CD4-positive, alpha-beta memory T cell (primary cell): Measurements from ENCODE around the gene NPS. TPM values are rescaled to one million over a fixed set of nuclear protein-coding genes. Genes with fewer than 3 reads are reported as not detected.

Experiments used
- CTCF ChIA-PET: fragments of 350-600 bp; sonication (Branson Sonifier 250); formaldehyde crosslinking; loops from one replicate; lab custom pipeline; 2021; ENCODE audit warnings: inconsistent platforms; ENCODE audit not compliant: partially characterized antibody; lab: Charles Lee
- POLR2A ChIA-PET: fragments of 350-600 bp; sonication (Branson Sonifier 250); formaldehyde crosslinking; loops from one replicate; lab custom pipeline; 2021; ENCODE audit not compliant: partially characterized antibody; lab: Charles Lee
- DNase-seq, 5 donors: peaks; one replicate each; pipeline versions ENCODE4 v3.0.0 to v3.0.0-alpha.2; 2020 to 2022; ENCODE audit warnings: mixed read lengths in 1 of 5
- H3K27ac ChIP-seq: one replicate; pipeline ENCODE4 v1.7.0; 2013; ENCODE audit warnings: low read depth, low read length
- H3K27me3 ChIP-seq: 2 replicates; pipeline ENCODE4 v1.7.0; 2013; ENCODE audit warnings: mild to moderate bottlenecking, low read length, moderate library complexity; ENCODE audit not compliant: insufficient read depth
- H3K36me3 ChIP-seq: 2 replicates; pipeline ENCODE4 v1.7.0; 2013; ENCODE audit warnings: mild to moderate bottlenecking, low read length, moderate library complexity; ENCODE audit not compliant: insufficient read depth
- H3K4me1 ChIP-seq: 2 replicates; pipeline ENCODE4 v1.7.0; 2013; ENCODE audit warnings: mild to moderate bottlenecking, low read length, moderate library complexity; ENCODE audit not compliant: insufficient read depth
- H3K4me3 ChIP-seq, 2 donors: one replicate each; pipeline ENCODE4 v1.7.0; 2013; ENCODE audit warnings: low read length in 2 of 2, mild to moderate bottlenecking in 1 of 2
- H3K9me3 ChIP-seq, 2 donors: one replicate each; pipeline ENCODE4 v1.7.0; 2013; ENCODE audit warnings: low read length in 2 of 2, control low read depth in 1 of 2; ENCODE audit not compliant: control insufficient read depth in 1 of 2
- H3K27ac Mint-ChIP-seq, 7 donors: one replicate each; pipeline ENCODE4 v1.8.0; 2020 to 2021; ENCODE audit warnings: mixed read lengths in 7 of 7, mild to moderate bottlenecking in 6 of 7, inconsistent platforms in 3 of 7, moderate library complexity in 3 of 7
- H3K27me3 Mint-ChIP-seq, 2 donors: one replicate each; pipeline ENCODE4 v1.8.0; 2020 to 2021; ENCODE audit warnings: mixed read lengths in 2 of 2
- H3K36me3 Mint-ChIP-seq, 2 donors: one replicate each; pipeline ENCODE4 v1.8.0; 2020 to 2021; ENCODE audit warnings: mixed read lengths in 2 of 2, inconsistent platforms in 1 of 2, mild to moderate bottlenecking in 1 of 2
- H3K4me1 Mint-ChIP-seq, 4 donors: one replicate each; pipeline ENCODE4 v1.8.0; 2020 to 2021; ENCODE audit warnings: mixed read lengths in 4 of 4, mild to moderate bottlenecking in 1 of 4
- H3K4me3 Mint-ChIP-seq, 8 donors: one replicate each; pipeline ENCODE4 v1.8.0; 2020 to 2021; ENCODE audit warnings: mixed read lengths in 8 of 8, mild to moderate bottlenecking in 7 of 8, moderate library complexity in 6 of 8, inconsistent platforms in 3 of 8
- H3K9me3 Mint-ChIP-seq, 8 donors: one replicate each; pipeline ENCODE4 v1.8.0; 2020 to 2021; ENCODE audit warnings: mixed read lengths in 8 of 8, mild to moderate bottlenecking in 5 of 8, inconsistent platforms in 3 of 8, moderate library complexity in 1 of 8
- intact Hi-C: fragments of 100-400 bp; cut with micrococcal nuclease; formaldehyde crosslinking; loops from one replicate; pipeline ENCODE4 v1.15.1; 2023
- polyA plus RNA-seq, 2 donors: library from polyadenylated mRNA; unstranded; fragments of 300-500 nt; fragmentation: Illumina TruSeq; gene quantifications; one replicate each; pipeline ENCODE4 v1.2.3, GENCODE V29; 2021
- total RNA-seq, 2 experiments: library from RNA; stranded (reverse); gene quantifications; one replicate each; pipeline ENCODE4 v1.2.3, GENCODE V29; 2021

NPS gene
- total and polyA plus RNA-seq, 4 experiments from 2014 or later, result not detected

DNA sequence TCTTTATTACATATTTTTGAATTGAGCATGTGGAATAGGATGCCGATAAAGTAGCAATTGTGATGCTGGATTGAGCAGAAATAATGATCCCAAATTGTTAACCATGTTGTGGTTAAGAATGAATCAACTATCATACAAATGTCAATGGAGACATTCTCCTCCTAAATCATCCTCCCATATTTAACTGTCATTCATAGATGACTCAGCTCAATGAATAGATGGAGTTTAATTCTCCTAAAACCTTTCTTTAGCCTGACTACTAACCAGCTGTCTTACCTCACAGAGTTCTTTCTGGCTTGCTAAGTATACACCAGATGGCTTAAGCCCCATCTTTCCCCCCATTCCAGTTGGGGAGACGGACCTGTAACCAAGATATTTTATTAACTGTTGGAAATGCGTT is 23.4 kb upstream of the NPS start:
- POLR2A ChIA-PET, result no interaction called here
- intact Hi-C loops, result no loop called here
- H3K27ac ChIP-seq, result no peak overlapping the region
- H3K4me1 ChIP-seq, result no peaks in the 10 kb centered on the region
- no peaks in the 10 kb centered on the region for H3K4me1 Mint-ChIP-seq
- no peaks in the 10 kb centered on the region for H3K9me3 ChIP-seq
- no peak overlapping the region for H3K4me3 Mint-ChIP-seq
- no peaks in the 10 kb centered on the region for H3K27me3 Mint-ChIP-seq
- DNase-seq, result no peak
- H3K9me3 Mint-ChIP-seq, result peaks cover 0 to 3% (median 0%) of the 10 kb centered on the region in 8 donors
- CTCF ChIA-PET, result no interaction called here
- no peaks in the 10 kb centered on the region for H3K36me3 ChIP-seq
- H3K36me3 Mint-ChIP-seq, result no peaks in the 10 kb centered on the region
- H3K4me3 ChIP-seq, result no peak overlapping the region
- H3K27me3 ChIP-seq, result no peaks in the 10 kb centered on the region
- H3K27ac Mint-ChIP-seq, result no peak overlapping the region

DNA sequence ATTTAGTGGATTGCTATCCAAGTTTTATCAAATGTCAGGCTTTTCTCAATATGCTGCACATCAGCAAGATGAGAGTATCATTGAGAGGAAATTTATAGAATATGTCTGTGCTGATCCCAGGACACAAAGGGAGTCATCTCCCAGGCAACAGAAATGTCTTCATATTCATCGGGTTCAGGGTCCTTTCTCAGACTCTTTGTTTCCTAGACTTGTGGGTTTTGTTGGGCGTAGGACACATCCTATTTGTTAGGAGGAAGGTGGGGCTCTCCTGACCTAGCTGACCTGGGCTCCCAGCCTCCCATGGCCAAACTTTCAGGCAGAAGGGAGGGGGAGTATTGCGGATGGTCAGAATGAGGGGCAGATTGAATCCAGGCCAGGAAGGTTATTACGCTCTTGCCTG is 22.9 kb upstream of the NPS start:
- ChIA-PET CTCF (no interaction called here), POLR2A (no interaction called here)
- H3K4me3 ChIP-seq, result no peak overlapping the region
- H3K36me3 ChIP-seq, result no peaks in the 10 kb centered on the region
- no peaks in the 10 kb centered on the region for H3K4me1 ChIP-seq
- H3K27me3 ChIP-seq, result no peaks in the 10 kb centered on the region
- no peaks in the 10 kb centered on the region for H3K4me1 Mint-ChIP-seq
- intact Hi-C loops, result no loop called here
- peaks cover 0 to 3% (median 0%) of the 10 kb centered on the region in 8 donors for H3K9me3 Mint-ChIP-seq
- no peak overlapping the region for H3K27ac ChIP-seq
- no peak for DNase-seq
- no peaks in the 10 kb centered on the region for H3K9me3 ChIP-seq
- H3K36me3 Mint-ChIP-seq, result no peaks in the 10 kb centered on the region
- no peak overlapping the region for H3K27ac Mint-ChIP-seq
- no peaks in the 10 kb centered on the region for H3K27me3 Mint-ChIP-seq
- H3K4me3 Mint-ChIP-seq, result no peak overlapping the region

DNA sequence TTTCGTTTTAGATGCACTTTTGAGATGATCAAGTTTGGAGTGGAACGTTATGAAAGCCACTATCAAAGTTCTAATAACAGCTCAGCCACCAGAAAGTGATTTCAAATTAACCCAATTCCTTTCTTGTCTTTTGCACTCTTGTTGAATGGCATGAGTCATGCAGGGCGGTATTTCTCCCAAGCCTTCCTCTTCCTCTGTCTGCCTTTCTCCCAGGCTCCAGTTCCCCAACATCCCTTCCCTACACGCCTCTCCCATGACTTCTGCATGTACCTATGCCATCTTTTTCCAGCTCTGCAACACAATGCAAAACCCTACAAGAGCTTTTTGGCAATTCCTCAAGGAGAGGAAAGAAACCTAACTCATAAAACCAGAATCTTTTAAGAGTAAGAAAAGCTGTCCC is 21.8 kb upstream of the NPS start:
- CTCF ChIA-PET, result no interaction called here
- Mint-ChIP-seq H3K36me3 (no peaks in the 10 kb centered on the region), H3K4me3 (no peak overlapping the region), H3K27ac (no peak overlapping the region), H3K9me3 (peaks cover 0 to 3% (median 0%) of the 10 kb centered on the region in 8 donors), H3K4me1 (no peaks in the 10 kb centered on the region), H3K27me3 (no peaks in the 10 kb centered on the region)
- Histone ChIP-seq H3K9me3 (no peaks in the 10 kb centered on the region), H3K4me3 (no peak overlapping the region), H3K27me3 (no peaks in the 10 kb centered on the region), H3K27ac (no peak overlapping the region), H3K36me3 (no peaks in the 10 kb centered on the region), H3K4me1 (no peaks in the 10 kb centered on the region)
- no peak for DNase-seq
- intact Hi-C loops, result no loop called here
- POLR2A ChIA-PET, result no interaction called here

DNA sequence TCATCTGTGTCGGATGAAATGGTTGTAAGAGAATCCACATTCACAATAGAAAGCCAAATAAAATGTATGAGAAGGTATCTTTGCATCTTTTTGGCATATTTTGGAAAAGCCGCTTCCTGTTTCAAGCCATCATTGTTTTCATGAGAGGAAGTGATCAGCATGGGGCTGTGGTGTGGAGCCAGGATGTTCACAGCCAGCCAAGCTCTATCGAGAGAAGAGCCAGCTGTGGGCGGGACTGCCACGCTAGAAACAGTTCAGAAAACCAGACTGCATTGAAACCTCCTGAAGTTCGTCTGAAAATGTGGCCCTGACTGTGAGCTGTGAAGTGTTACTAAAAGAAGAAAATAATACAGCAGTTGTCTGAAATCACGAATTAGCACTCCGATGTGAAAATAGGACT is 21.2 kb upstream of the NPS start:
- CTCF ChIA-PET, result no interaction called here
- intact Hi-C loops, result no loop called here

DNA sequence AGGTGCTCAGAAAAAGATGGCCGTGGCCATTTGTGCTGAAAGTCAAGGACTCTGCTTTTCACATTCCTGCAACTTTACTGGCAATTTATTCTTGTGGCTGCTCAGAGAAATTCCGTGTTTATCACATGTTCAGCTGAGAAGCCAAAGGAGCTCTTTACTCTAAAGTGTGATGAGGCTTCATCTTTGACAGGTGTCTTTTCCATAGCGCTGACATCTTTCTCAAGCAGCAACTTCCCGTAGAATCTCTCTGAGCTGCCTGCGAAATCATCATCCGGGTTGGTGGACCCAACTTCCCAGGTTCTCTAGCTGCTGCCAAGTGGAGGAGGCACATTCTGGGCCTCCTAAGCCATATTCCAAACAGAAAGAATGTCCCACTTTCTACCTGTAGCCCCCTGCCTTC is 16.9 kb upstream of the NPS start:
- Mint-ChIP-seq H3K9me3 (peaks cover 0 to 4% (median 0%) of the 10 kb centered on the region in 8 donors), H3K4me3 (no peak overlapping the region), H3K27ac (no peak overlapping the region), H3K4me1 (no peaks in the 10 kb centered on the region), H3K36me3 (no peaks in the 10 kb centered on the region), H3K27me3 (no peaks in the 10 kb centered on the region)
- Histone ChIP-seq H3K4me1 (no peaks in the 10 kb centered on the region), H3K9me3 (no peaks in the 10 kb centered on the region), H3K27ac (no peak overlapping the region), H3K36me3 (no peaks in the 10 kb centered on the region), H3K4me3 (no peak overlapping the region), H3K27me3 (no peaks in the 10 kb centered on the region)
- intact Hi-C loops, result no loop called here
- DNase-seq, result no peak
- POLR2A ChIA-PET, result no interaction called here
- CTCF ChIA-PET, result no interaction called here

More for the DNA sequence above, 21.2 kb upstream of the NPS start:
- peaks cover 0 to 4% (median 0%) of the 10 kb centered on the region in 8 donors for H3K9me3 Mint-ChIP-seq
- Histone ChIP-seq H3K27ac (no peak overlapping the region), H3K4me1 (no peaks in the 10 kb centered on the region), H3K4me3 (no peak overlapping the region), H3K27me3 (no peaks in the 10 kb centered on the region), H3K9me3 (no peaks in the 10 kb centered on the region), H3K36me3 (no peaks in the 10 kb centered on the region)
- no peak overlapping the region for H3K27ac Mint-ChIP-seq
- H3K4me3 Mint-ChIP-seq, result no peak overlapping the region
- no peaks in the 10 kb centered on the region for H3K36me3 Mint-ChIP-seq
- POLR2A ChIA-PET, result no interaction called here
- no peak for DNase-seq
- H3K4me1 Mint-ChIP-seq, result no peaks in the 10 kb centered on the region
- H3K27me3 Mint-ChIP-seq, result no peaks in the 10 kb centered on the region

DNA sequence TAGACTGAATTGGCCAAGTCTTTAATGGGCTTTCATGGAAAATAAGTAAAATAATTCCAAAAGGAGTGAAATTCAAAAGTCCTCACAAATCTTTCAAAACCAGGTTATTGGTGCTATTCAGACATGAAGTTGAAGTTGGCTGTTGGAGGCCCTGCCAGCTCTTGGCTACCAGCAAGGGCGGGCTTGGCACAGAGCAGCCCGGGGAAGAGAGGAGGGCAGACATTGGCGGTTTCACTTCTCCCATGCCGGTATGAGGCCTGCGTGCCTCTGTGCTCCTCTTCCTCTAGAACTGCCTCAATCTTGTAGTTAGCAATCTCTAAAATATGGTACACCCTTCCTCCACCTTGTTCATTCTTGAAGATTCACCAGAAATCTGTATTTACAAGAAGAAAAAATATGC is 16.4 kb upstream of the NPS start:
- no peaks in the 10 kb centered on the region for H3K9me3 ChIP-seq
- intact Hi-C loops, result no loop called here
- Mint-ChIP-seq H3K27ac (no peak overlapping the region), H3K36me3 (no peaks in the 10 kb centered on the region), H3K4me3 (no peak overlapping the region), H3K27me3 (peaks cover 0 to 3% of the 10 kb centered on the region in 2 donors), H3K9me3 (peaks cover 0 to 4% (median 0%) of the 10 kb centered on the region in 8 donors), H3K4me1 (no peaks in the 10 kb centered on the region)
- H3K27ac ChIP-seq, result no peak overlapping the region
- ChIA-PET CTCF (no interaction called here), POLR2A (no interaction called here)
- no peak for DNase-seq
- no peak overlapping the region for H3K4me3 ChIP-seq
- no peaks in the 10 kb centered on the region for H3K27me3 ChIP-seq
- H3K36me3 ChIP-seq, result no peaks in the 10 kb centered on the region
- H3K4me1 ChIP-seq, result no peaks in the 10 kb centered on the region

DNA sequence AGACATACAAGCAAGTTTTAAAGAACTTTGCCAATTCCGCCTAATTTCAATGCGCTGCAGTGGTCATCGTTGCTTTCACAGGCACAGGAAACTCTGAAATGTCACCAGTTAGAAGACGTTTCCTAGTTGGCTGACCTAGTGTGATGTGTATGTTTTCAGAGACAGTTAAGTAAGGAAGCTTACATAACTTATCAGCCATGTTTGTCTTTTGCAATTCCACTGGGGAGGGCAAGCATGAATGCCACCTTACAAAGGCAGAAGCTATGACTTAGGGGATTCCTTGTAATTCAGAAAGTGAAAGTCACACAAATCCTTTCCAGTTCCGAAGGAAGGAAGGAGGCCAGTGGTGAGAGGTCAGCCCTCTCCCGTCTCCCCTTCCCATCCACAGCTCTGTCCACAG is 15.0 kb upstream of the NPS start:
- no peaks in the 10 kb centered on the region for H3K9me3 ChIP-seq
- Mint-ChIP-seq H3K36me3 (no peaks in the 10 kb centered on the region), H3K27me3 (peaks cover 0 to 3% of the 10 kb centered on the region in 2 donors), H3K4me1 (no peaks in the 10 kb centered on the region), H3K27ac (no peak overlapping the region), H3K4me3 (no peak overlapping the region), H3K9me3 (peaks cover 0 to 4% (median 0%) of the 10 kb centered on the region in 8 donors)
- no peaks in the 10 kb centered on the region for H3K4me1 ChIP-seq
- no peaks in the 10 kb centered on the region for H3K27me3 ChIP-seq
- CTCF ChIA-PET, result no interaction called here
- POLR2A ChIA-PET, result no interaction called here
- no peak overlapping the region for H3K27ac ChIP-seq
- H3K4me3 ChIP-seq, result no peak overlapping the region
- DNase-seq, result no peak
- intact Hi-C loops, result no loop called here
- H3K36me3 ChIP-seq, result no peaks in the 10 kb centered on the region

DNA sequence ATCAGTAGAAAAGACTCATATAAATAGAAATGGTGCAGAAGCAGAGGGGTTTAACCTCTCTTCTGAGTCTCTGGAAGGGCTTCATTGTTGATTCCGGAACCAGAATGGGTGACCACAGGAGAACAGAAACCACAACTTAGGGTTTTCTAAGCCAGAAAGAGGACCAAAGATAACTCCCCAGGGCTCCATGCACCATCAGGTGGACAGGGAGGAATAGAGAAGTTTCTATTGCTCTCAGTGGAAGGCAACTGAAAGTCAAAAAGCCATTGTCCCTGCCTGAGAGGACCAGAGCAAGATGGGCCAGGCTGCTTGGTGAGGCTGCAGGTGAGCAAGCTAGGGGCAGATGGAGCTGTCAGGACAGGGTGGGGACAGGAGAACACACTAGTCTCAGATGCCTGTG is 14.6 kb upstream of the NPS start:
- ChIA-PET POLR2A (no interaction called here), CTCF (no interaction called here)
- no peaks in the 10 kb centered on the region for H3K9me3 ChIP-seq
- H3K4me1 ChIP-seq, result no peaks in the 10 kb centered on the region
- no peaks in the 10 kb centered on the region for H3K27me3 ChIP-seq
- no peak overlapping the region for H3K4me3 Mint-ChIP-seq
- no peaks in the 10 kb centered on the region for H3K4me1 Mint-ChIP-seq
- no peak overlapping the region for H3K4me3 ChIP-seq
- peaks cover 0 to 4% (median 0%) of the 10 kb centered on the region in 8 donors for H3K9me3 Mint-ChIP-seq
- peaks cover 0 to 3% of the 10 kb centered on the region in 2 donors for H3K27me3 Mint-ChIP-seq
- H3K27ac Mint-ChIP-seq, result no peak overlapping the region
- intact Hi-C loops, result no loop called here
- no peak for DNase-seq
- no peak overlapping the region for H3K27ac ChIP-seq
- no peaks in the 10 kb centered on the region for H3K36me3 Mint-ChIP-seq
- no peaks in the 10 kb centered on the region for H3K36me3 ChIP-seq
